NCI-H1694 treated with DMSO at 0.1 percent for 48 hours (cell line): ENCODE measurements around the gene SPECC1L.

Experiments
- DNase-seq: peaks from one replicate; lab custom pipeline; 2025; lab: John Stamatoyannopoulos, UW

SPECC1L gene

DNA sequence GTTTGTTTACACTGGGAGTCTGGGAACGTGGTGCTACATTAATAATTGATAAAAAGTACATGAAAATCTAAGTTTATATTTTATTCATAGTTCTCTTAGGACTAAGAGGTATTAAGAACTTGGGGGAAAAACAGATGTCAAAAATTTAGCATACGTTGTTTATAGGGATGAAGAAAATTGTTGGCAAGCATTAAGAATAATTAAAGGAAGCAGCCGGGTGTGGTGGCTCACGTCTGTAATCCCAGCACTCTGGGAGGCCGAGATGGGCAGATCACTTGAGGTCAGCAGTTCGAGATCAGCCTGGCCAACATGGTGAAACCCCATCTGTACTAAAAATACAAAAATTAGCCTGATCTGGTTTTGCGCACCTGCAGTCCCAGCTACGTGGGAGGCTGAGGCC, 96.1 kb downstream of the SPECC1L start:
- no peak for DNase-seq

DNA sequence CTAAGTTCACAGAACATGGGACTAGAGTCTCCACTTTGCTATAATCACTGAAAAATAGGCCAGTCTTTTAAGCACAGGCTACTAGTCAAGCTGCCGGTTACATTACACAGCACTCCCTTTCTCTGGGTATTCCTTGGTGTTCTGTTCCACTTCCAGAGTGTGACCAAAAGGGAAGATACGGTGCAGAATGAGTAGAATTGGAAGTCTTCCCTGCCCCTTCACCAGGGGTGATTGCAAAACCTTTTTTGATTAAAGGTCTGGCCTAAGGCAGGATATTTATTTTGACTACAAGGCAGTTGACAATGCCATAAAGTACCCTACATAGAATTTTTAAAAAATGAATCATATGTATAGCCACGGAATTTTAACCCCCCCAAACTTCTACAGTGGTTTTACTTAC, 97.2 kb downstream of the SPECC1L start:
- DNase-seq = no peak

DNA sequence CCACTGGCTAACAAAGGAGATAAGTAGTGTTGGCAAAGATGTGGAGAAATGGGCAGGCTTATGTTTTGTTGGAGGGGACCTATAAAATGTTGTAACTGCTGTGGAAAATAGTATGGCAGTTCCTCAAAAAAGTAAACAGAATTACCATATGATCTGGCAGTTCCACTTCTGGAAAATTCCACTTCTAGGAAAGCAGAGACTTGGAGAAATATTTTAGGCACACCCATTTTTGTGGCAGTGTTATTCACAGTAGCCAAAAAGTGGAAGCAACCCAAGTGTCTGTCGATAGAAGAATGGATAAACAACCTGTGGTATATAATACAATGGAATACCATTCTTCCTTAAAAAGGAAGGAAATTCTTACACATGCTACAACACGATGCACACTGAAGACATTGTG, 99.8 kb downstream of the SPECC1L start:
- no peak for DNase-seq

DNA sequence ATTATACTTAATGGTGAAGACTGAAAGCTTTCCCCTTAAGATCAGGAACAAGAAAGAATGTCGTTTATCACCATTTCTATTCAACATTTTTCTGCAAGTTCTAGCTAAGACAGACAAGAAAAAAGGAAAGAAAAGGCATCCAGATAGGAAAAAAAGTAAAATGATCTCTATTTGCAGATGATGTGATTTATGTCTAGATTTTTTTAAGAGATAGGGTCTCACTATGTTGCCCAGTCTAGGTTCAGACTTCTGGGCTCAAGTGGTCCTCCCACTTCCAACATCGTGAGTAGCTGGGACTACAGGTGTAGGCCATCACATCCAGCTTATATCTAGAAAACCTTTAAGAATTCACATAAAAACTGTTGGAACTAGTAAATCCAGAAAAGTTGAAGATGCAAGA, 105.4 kb downstream of the SPECC1L start:
- no peak for DNase-seq

DNA sequence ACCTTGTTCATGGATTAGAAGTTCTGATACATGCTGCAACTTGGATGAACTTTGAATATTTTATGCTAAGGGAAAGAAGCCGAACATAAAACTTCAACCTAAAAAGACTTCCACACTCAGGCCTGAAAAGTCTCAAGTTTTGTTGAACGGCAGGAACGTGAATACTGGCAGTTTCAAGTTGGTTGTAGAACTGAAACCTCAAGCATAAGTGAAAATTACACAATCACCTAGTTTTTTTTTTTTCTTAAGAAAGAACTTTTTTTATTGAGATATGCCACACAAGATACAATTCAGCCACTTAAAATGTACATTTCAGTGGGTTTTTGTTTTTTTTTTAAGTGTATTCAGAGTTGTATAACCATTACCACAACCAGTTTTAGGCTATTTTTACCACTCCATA, 106.0 kb downstream of the SPECC1L start:
- DNase-seq = no peak

DNA sequence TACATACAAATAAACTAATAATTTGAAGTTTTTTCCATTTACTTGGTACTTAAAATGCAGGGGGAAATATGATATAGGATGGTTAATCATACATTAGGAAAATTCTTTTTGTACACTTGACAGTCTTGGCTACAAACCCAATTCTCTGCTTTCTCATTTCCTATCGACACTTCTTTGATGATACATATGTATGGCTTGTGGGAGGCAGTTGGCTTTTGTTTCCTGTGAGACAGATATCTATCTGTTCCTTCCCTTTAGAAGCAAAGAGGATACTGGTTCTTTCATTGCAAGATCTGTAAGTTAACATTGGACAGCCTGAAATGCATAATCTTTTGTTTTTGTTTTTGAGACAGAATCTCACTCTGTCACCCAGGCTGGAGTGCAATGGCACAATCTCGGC, 108.9 kb downstream of the SPECC1L start:
- DNase-seq = no peak

DNA sequence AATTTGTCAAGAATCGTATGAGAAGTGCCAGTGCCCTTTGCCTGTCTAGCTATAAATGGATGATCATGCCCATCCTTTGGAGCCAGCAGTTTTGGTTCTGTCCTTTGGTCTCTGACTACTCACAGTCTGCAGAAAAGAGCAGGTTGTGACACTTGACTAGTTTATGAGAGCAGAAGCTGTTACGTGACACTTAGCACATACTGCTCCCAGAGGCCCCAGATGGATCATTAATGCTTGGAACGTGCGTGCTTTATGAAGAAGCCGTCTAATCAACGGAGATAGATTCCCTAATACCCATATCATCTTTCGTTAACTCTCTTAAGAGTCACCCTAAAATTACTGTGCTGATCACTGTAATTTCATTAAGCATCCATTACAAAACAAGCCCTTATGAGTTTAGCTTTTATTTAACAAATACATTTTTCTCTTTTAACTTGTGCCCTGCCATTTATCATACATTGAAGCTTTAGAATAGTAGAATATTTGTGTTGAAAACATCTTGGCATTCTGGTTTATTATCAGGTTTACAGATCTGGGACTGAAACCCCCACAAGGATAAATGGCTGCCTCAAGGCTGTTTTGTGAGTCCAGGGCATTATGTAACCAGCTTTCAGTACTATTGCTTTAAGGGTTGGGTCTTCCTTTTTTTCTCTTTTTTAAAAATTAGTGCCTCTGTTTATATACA, 109.7 kb downstream of the SPECC1L start:
- peak; percentile 19 for DNase-seq

DNA sequence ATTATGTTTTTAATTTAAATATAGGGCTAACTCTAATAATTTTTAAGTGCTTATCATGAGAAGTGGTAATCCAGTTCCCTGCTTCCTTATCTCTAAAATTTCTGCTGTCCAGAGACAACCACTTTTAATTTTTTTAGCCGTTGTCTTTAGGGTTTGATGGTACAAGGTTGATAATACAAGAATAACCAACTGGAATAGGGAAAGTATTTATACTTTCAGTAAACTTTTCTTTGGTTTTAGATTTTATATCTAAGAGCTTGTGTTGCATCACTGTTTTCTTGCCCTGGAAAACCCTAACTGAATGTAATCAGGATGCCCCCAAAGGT, 110.2 kb downstream of the SPECC1L start:
- DNase-seq = no peak

DNA sequence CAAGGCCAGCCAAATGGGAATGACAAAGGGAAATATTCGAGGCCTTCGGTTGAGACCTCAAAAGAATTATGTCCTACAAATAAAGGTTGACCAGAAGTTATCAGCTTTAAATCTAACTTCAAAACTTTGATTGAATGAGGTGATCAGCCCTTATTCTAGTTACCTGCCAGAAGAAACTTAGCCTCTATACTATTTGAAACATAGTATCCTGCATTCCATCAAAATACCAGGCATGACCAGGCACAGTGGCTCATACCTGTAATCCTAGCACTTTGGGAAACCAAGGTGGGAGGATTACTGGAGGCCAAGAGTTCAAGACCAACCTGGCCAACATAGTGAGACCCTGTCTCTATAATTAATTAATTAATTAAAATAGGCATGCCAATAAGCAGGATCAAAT, 112.4 kb downstream of the SPECC1L start:
- no peak for DNase-seq

DNA sequence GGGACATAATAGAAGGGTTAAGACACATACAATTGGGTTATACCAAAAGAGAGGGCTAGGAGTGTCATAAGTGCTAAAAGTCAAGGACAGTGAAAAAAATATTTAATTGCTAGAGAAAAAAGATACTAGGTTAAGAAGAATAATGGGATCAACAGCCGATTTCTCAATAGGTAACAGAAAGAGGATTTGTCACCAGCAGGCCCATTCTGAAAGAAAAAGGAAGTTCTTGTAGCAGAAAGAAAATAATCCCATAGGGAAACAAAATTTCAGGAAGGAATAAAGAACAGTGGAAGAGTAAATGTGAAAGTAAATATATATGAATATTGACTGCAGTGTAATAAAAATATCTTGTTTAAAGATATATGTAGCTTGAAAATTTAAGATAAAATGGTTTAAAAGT, 113.5 kb downstream of the SPECC1L start:
- no peak for DNase-seq

DNA sequence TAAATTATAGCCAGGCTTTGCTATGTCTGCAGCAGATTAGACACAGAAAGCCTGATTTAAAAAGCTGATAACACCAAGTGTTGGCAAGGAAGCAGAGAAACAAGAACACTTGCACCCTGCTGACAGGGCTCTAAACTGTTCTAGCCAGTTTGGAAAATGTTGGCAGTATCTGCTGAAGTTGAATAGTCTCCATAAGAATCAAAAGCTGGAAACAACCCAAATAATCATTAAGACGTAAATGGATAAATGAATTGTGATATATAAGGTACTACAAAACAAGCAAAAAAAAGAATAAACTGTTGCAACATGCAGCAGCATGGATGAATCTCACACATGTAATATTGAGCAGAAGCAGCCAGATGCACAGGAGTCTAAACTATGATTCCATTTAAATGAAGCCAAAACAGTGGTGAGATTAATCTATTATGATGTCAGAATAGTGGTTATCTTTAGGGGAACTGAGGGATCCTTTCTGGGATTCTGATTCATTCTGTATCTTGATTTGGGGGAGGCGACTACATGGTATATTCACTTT, 116.4 kb downstream of the SPECC1L start:
- DNase-seq = no peak

DNA sequence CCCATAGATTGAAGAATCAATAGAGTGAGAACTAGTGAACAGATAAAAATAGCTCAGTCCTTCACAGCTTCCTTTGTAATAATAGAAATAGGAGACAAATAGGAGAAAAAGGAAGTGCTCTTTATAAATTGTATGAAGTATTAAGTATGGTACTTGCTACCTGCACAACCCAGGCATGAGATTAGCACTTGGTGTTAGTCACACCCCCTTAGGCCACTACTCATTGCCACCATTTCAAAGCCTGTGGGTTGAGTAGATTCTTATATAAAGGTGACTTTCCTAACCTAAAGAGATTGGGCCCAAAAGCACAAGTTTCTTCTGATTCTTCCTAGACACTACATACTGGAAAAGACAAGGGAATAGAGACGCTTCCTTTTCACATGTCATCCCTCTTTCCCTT, 119.0 kb downstream of the SPECC1L start:
- no peak for DNase-seq

DNA sequence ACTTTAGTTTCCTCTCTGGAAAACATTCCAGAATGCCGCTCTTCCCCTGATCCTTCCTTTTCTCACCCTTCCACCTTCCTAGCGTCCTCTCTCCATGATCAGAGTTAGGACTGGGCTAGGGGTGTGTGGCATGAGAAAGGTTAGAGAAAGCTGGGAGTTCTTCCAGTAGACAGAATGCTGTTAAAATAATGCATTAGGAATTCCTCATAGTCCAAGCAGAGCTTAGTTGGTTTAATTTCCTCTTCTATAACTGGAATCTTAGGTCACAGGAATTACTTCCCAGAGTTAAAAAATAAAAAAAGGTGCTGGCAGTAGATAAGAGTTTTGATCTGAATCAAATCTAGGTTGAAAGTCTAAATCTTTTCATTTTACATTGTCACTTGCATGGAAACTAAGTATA, 119.5 kb downstream of the SPECC1L start:
- DNase-seq = no peak

DNA sequence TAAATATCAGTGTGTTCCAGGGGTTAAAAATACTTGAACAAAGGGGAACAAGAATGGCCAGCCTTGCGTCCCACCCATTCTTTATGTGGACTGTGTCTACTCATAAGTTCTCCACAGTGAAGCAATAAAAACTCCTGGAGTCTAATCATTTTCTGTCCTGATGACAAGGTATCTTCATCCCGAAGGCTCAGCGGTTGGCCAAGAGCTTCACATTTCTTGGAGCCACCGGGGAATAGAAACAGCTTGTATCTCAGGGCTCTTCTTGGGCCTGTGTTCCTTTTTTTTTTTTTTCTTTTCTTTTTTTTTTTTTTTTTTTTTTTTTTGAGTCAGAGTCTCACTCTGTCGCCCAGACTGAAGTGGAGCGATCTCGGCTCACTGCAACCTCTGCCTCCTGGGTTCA, 119.9 kb downstream of the SPECC1L start:
- DNase-seq = no peak

DNA sequence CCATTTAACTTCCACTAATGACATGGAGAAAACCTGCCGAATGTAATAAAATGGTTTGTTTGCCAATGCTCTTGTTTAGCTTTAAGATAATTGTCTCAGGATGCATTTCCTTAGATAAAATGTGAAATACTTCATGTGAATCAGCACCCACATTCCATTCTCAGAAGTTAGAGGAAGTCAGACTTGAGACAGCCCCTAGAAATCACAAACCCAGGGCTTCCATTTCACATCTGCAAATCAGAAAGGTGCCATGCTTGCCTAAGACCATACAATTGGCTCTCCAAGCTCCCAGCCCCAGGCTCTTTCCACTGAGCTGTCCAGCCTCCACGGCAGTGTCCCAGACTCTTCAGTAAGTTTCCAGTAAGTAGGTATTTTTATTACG, 121.2 kb downstream of the SPECC1L start:
- DNase-seq = no peak

DNA sequence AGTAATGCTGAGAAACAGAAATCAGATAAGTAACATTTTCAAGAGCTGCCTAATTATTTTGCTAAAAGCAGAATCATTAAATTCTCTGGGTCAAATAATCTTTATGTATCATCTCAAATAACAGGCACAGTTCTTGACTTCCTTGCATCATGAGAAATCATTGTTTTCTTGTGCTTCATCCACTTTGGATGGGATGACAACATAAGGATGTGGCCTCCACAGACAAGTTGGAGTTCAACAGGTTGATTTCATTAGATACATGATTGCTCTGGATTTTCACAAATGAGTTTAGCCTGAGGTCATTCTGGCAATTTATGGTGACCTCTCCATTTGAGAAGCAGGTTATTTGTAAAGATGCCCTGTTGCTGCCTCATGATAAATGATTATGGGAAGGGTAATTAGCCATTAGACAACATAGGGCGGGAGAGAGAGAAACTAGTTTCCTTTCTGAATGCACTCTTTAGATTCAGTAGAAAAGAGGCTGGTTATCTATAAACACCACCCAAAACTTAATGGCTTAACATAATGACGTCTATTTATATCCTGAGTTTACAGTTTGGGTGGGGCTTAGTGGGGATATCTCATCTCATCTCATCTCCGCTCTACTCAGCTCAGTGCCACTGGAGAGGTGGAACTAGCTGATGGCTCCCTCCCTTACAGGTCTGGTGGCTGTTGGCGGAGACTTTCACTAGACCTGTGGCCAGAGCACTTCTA, 121.7 kb downstream of the SPECC1L start:
- DNase-seq = no peak

DNA sequence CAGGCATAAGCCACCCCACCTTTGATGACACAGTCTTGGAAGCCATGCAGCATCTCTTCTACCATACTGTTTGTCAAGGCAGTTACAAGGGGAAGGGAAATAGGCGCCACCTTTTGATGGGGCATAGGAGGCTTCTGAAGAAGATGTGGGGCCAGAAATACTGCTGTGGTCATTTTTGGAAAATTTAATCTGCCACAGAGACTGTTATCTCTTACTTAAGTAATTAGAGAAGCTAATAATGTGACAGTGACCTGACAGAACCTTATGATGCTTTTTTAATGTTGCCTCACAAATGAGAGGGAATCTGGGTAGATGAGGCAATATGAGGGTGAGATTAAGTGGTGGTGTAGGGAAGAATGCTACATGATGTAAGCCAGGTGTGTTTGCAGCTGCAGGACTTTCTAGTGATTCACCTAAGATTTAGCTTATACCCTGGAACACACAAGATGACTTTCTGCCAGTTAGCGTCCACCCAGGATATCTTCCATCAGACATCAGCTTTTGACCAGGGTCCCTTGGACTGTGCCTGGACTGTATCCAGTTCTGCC, 122.5 kb downstream of the SPECC1L start:
- no peak for DNase-seq

DNA sequence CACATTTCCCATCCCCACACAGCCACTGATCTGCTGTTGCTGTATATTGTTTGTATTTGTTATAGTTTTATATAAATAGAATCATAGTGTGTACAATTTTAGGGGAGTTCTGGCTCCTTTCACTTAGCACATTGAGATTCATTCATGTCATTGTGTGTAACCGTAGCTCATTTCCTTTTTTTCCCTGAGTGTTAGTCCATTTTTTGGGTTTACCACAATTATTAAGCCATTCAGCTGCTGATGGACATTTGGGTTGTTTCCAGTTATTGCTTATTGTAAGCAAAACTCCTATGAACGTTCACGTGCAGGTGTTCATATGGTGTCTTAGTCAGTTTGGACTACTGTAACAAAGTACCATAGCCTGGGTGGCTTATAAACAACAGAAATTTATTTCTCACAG, 123.2 kb downstream of the SPECC1L start:
- no peak for DNase-seq

DNA sequence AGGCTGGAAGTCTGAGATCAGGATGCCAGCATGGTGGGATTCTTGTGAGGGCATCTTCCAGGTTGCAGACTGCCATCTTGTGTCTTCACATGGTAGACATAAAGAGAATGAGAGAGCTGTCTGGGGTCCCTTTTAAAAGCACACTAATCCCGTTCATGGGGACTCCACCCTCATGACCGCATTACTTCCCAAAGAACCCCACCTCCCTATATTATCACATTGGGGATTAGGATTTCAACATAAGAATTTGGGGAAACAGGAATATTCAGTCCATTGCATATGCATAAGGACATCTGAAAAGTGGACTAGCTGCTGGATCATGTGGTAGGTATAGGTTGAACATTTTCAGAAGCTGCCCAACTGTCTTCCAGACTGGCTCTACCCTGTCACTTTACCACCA, 123.6 kb downstream of the SPECC1L start:
- no peak for DNase-seq

DNA sequence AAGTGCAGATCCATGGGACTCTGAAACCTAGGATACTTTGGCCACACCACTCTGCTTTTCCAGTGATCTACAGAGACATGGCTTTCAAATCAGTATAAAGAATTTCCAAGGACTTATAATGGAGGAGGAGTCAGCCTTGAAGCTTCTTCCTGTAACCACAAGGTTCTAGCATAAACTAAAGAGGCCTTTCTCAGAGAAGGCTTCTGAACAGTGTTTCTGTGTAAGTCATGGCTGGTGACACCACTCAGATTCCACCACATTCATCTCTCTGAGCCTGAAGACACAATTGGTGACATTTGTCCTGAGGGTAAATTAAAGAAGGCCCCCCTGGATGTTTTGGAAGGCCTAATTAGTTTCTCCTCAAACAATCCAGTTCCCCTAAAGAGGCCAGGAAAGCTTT, 127.8 kb downstream of the SPECC1L start:
- DNase-seq = no peak

DNA sequence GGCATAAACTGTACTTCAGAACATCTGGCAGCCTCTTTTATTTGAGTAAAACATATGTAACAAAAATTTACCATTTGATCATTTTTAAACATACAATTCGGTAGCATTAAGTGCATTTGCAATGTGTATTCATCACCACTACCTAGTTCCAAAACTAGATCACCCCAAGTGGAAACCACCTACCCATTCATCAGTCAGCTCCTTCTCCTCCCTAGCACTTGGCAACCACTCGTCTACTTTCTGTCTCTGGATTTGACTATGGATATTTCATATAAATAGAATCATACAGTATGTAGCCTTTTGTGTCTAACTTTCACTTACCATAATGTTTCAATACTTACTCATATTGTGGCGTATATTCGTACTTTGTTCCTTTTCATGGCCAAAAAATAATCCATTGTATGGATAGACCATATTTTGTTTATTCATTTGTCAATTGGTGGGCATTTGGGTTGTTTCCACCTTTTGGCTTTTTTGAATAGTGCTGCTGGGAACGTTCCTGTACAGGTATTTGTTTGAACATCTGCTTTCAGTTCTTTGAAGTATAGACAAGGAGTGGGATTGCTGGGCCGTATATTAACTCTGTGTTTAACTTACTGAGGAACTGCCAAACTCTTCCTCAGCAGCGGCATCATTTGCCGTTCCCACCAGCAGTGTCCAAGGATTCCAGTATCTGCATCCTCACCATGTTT, 129.5 kb downstream of the SPECC1L start:
- no peak for DNase-seq

DNA sequence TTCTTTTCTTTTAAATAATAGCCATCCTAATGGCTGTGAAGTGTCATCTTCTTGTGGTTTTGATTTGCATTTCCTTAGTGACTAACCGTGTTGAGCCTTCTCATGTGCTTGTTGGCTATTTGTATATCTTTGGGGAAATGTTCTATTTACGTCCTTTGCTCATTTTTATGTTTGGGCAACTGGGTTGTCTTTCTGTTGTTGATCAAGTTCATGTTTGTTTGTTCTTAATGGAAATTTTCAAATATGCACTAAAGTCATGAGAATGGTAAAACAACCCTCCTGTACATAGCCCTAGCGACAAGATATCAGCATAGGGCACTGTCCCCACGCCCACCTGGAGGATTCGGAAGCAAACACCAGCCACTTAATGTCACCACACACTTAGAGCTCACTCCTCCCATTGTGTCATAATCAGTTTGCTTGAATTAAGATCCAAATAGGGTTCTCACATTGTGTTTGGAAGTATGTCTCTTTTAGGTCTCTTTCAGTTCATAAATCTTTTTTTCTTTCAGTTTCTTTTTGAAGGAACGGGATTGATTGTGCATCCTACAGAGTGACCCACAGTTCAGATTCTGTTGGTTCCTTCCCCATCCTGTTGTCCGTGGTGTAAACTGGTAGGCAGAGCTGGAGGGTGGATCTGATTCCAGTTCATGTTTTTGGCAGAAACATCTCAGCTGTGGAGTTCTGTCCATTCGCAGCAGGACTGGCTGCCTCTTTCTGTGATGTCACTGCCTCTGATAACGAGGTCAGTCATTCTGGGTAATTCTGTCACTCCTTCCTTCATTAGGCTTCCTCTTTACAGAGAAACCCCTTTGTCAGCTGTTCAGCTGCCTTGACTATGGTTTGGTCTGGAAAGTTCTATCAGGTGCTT, 130.3 kb downstream of the SPECC1L start:
- DNase-seq = no peak
